GM19324 (cell line): ENCODE measurements around the gene NCAPH2.

Experiments used
- ATAC-seq: cut with Tn5 transposase; IDR thresholded peaks from one replicate; pipeline ENCODE4 v1.9.1; 2021; ENCODE audit warnings: mild to moderate bottlenecking, moderate library complexity; ENCODE audit not compliant: unreplicated experiment, low FRiP score

NCAPH2 gene

DNA sequence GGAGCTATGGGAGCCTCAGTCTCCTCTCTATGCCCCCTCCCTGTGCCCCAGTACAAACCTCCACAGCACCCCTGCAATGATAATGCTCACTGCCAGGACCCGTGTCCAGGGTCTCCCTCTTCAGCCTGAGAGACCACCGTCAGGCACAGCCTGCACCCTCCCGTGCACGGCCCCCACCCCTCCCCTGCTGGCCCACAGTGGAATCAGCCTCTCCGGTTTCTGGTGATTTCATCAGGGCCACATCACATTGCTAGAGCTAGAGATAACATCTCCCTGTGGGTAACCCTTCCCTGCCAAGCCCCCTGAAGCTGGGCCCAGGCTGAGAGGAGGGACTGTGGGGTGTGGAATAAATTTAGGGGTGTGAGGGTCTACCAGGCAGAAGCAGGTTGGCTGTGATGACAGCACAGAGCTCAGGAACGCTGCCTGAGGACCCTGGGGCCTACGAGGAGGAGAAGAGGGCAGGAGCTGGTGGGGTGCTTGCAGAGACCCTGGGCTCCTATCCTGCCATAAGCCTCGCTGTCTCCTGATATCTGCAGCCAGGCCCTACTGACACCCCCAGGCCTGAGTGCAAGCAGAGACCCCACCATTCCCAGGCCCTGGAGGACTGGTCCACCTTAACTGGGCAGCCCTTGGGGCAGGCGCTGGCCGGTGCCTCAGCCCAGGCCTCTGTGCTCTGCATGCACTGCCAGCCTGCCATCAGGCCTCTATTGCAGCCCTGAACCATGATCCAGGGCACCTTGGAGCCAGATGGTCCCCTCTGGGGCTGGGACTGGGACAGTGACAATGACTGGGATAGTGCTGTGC, 37.7 kb downstream of the NCAPH2 start, which contains the start of gene KLHDC7B:
Gene KLHDC7B, plus strand, starts transcription at position 378 of the 804 bp plus-strand sequence. Its CDS starts 345 bp downstream, at position 723.
- ATAC-seq: no peak

DNA sequence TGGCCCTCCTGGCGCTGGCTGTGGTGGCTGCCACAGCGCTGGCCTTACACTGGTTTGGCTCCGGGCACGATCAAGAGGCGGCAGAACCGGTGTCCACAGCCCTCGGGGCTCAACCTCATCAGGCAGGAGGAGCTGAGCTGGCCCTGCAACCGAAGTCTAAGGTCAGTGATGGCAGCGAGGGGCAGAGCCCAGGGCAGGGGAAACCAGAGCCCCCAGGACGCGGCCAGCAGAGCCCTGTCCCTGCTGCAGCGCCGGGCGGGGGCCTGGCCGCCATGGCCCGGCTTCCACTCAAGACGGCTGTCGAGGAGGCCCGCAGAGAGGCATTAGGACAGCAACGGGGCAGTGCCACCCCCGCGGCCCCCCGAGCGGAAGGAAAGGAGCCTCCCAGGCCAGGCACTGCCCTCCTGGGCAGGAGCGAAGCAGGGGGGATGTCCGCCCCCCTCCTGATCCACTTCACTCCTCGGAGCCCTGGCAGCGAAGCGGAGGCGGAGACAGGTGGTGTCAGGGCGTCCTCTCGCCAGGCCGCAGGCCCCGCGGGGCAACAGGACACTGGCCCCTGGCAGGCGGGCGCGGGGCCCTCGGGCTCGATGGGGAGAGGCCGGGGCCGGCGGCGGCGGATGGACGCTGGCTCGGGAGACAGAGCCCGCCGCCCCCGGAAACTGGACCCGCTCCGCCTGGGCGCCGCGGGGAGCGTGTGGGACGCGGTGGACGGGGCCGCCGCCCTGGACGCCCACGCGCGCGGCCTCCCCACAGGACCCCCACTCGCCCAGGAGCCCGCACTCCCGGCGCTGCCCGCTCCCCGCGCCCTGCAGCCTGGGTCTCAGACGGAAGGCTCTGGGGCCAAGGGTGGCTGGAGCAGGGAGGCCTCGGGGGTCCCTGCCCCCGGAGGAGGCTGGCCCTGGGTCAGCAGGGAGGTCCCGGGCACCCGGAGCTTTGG, 38.6 kb downstream of the NCAPH2 start:
- ATAC-seq: no peak

DNA sequence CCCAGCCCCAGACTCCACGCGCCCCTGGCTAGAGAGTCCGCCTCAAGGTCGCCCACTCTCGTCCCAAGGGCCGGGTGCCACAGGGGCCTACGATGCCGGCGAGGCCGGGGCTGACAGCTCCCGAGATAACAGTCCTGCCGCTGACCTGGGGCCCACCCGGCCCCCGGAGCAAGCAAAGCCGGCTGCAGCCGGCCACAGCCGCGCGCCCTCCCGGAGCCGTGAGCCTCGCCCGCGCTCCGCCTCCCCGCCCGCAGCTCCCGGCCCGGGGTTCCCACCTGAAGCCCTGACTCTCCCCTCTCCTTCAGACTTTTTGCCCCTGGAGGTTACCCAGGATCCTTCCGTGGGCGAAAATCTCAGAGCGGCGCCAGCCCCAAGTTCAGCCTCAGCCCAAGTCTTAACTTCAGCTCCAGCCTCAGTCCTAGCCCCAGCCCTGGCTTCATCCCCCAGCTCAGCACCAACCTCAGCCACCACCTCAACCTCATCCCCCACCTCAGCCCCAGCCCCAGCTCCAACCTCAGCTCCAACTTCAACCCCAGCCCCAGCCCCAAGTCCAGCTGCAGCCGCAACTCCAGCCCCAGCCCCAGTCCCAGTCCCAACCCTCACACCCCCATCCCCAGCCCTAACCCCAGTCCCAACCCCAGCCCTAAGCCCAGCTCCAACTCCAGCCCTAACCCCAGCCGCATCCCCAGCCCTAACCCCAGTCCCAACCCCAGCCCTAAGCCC, 39.4 kb downstream of the NCAPH2 start:
- ATAC-seq: no peak

DNA sequence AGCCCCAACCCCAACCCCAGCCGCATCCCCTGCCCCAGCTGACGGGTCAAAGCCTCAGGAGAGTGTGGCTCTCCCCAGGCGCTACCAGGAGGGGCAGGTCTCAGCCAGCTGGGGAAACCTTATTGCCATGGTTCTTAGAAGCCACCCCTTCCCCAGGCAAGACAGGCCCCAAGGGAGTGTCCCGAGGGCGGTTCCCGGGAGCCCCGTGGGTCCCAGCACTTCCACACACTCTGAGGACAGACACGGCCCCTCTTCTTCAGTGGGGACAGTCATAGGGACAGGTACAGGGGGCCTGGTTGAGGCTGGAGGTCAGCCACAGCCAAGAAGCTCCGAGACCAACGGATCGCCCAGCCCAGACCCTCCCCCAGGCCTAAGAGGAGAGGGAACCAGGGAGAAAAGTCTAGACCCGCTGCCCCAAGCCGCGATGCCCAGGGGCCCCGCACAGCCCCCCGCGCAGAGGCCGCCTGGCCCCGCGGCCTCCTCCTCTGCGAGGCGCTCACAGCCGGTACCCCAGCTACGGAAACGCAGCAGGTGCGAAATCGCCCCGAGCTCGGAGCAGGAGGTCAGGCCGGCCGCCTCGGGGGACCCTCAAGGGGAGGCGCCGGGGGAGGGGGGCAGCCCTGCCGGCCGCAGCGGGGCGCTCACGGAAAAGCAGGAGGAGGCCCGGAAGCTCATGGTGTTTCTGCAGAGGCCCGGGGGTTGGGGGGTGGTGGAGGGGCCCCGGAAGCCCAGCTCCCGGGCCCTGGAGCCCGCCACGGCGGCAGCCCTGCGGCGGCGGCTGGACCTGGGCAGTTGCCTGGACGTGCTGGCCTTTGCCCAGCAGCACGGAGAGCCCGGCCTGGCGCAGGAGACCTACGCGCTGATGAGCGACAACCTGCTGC, 40.3 kb downstream of the NCAPH2 start:
- no peak for ATAC-seq

- no peak for ATAC-seq
Observed at GRCh38 chr22:50548921-50549790, 41.1 kb downstream of the NCAPH2 start.

- ATAC-seq: no peak
Observed at GRCh38 chr22:50550395-50550794, 42.4 kb downstream of the NCAPH2 start.

DNA sequence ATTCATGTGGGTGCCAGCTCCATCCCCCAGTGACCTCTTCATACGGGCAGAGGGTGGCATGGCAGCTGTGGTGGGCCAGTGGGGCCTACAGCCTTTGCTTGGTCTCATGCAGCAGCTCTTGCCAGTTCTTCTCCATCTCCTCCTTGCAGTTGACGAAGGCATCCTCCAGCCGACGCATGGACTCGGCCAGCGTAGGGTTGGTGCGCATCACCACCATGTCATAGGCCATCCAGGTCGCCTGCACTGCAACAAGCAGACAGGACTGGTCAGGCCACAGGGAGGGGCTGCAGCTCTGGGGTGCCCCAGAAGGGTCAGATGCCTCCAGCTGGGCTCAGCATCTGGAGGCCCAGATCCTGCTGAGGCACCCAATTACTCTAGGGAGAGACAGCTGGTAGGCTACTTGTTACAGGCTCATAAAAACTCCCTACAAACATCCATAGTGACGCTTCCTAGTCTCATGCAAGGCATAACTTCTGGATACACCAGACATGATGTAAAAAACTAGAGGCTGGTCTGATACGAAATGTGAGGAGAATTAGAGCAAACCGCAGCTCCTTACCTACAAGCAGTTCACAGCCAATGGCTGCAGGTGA, 43.2 kb downstream of the NCAPH2 start:
- ATAC-seq: no peak

- ATAC-seq: no peak
Observed at GRCh38 chr22:50553310-50553709, 45.3 kb downstream of the NCAPH2 start.

GRCh38 chr22:50556703-50557102, 48.7 kb downstream of the NCAPH2 start:
- ATAC-seq: no peak

DNA sequence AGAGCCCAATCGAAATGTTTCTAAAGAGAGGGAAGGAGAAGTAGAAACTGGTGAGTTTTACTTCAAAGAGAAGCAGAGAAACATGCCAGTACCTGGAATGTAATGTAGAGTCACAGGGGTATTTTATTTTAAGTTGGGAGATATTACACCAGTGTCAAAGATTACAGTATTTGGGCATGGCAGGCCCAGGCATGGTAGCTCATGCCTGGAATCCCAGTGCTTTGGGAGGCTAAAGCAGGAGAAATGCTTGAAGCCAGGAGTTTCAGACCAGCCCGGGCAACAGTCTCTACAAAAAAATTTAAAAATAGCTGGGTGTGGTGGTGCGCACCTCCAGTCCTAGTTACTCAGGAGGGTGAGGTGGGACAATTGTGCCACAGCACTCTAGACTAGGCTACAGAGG, 52.0 kb downstream of the NCAPH2 start:
- ATAC-seq: no peak

DNA sequence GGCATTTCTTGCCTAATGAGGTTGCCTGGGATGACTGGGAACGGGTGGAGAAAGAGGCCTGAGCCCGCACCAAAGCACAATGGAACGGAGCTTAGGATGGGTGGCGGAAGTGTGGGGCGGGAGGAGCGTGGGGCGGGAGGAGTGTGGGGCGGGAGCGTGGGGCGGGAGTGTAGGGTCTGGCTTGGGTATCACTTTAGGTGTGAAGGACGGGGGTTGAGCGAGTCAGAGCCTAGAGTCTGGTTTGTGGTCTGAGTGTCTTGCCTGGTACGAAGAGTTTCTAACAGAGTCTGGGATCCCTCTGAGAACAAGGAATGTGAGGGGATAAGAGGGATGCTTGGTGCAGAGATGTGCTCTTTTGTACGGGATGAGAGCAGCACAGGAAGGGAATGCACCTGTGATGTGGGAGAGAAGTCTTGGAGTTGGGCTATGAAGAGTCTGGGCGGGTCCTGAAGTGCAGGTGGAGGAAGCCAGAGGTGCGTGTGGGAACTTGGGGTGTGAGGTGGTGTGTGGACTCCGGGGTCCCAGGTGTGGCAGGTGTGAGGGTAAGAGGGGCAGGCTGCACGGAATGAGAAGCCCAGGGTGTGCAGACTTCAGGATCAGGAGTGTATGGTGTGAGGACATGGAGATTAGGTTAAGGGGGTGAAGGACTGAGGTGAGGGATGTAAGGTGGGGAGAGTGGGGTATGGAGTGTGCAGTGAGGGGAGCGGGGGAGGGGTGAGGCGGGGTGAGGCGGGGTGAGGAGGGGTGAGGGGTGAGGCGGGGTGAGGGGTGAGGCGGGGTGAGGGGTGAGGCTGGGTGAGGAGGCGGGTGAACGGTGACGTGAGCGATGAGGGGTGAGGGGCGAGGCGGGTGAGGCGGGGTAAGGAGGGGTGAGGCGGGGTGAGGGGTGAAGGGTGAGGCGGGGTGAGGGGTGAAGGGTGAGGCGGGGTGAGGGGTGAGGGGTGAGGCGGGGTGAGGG, 53.7 kb downstream of the NCAPH2 start:
- ATAC-seq: no peak

DNA sequence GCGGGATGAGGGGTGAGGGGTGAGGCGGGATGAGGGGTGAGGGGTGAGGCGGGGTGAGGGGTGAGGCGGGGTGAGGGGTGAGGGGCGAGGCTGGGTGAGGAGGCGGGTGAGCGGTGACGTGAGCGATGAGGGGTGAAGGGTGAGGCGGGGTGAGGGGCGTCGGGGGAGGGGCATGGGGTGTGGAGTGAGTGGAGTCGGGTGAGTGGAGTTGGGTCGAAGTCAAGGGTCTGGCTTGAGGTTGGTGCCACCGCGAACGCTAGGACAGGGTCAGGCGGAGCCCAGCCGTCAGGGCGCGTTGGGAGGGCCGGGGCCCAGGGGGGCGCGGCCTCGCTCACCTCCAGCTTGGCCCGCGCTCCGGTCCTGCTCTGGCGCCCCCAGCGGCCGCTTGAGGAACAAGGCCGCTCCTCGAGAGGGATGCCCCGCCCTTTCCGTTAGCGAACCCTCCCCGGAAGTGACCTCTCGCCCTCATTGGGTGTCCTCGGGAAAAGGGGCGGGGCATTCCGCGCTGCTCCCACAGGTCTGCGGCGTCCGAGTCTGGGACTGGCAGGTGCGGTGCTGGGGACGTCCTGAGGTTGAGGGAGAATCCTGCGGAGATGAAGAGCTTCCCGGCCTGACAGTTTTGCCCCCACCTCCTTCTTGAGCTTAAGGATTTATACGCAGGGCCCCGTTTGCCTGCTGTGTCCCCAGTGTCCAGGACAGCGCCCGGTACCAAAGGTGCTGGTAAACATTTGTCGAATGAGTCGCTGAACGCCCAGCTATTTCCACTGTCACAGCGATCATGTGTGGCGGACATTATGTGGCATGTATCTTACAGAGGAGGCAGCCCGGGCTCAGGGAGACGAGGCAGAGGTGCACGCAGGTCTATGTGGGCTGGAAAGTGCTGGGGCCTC, 54.7 kb downstream of the NCAPH2 start, which contains the start of gene SYCE3:
Gene SYCE3, minus strand, starts transcription at position 397 of the 890 bp plus-strand sequence. CDS start 6,514 bp downstream, outside the sequence.
- ATAC-seq: peak; percentile 98

- ATAC-seq: no peak
Observed at GRCh38 chr22:50563413-50564160, 55.6 kb downstream of the NCAPH2 start.

- ATAC-seq: no peak
Observed at GRCh38 chr22:50564289-50564688, 56.3 kb downstream of the NCAPH2 start.

- no peak for ATAC-seq
Observed at GRCh38 chr22:50567721-50568252, 59.8 kb downstream of the NCAPH2 start.
